ENCODE data around the gene CDIPT. TPM values are rescaled to one million over a fixed set of nuclear protein-coding genes. Genes with fewer than 3 reads are reported as not detected.
A peak's percentile ranks its signal among the peaks of the same experiment; 100 is the strongest.

CDIPT gene
- total and polyA plus RNA-seq, 2 of the 13 experiments (the other 11 are each of a cell fraction or from before 2014, with no cell fraction given): 54.9 to 97.5 TPM

DNA sequence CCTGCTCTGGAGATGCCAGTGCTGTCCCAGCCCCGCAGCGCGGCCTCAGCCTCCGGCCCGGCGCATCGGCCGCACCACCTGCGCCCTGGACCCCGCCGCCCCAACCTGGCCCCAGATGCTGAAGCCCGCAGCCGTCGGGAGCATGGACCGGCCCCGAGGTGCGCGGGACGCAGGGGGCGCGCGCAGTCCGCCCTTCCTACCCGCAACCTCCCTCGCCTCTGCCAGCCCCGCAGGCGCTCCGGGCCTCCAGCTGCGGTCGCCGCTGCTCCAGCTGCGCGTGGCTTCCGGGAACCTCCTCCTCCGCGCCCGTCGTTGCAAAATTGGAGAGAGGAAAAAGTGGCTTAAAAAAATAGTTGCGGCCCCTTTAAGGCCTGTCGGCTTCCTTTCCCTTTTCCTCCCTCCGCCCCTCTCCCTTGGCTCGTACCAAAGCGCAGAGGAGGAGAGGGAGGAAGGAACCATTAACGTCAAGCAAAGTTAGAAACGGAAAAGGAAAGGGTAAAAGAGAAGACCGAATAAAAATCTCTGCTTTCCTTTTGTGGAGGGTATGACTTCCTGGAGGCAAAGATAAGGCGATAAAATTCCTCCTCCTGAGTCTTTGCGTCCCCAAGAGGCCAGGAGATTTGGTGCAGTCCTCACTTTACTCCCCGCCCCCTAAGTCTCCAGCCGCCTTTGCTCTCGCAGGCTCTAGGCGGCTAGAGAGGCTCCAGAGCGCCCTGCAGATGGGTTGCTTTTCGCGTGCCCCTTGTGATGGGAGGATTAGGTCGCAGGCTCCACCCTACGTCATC, at the start of gene CDIPT (continued):
- TF ChIP-seq, protein P1, sequence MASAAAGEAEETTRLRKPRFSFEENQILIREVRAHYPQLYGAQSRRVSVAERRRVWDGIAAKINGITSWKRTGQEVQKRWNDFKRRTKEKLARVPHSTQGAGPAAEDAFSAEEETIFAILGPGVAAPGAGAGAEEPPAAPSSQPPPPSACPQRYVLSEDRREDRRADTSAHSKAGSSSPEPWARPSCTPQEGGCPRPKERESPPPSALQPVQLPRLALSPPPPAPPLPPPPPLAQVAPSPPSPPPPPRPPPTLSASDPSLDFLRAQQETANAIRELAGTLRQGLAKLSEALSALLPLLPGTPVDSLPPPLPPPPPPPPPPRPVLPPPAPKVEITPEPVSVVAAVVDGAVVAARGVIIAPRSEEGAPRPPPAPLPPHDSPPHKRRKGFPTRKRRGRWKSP (CRISPR knock-in tag; IDR thresholded peaks at IDR 0.05): no peak; the same call in none of the 2 replicates
- TF ChIP-seq MTA1 (CRISPR knock-in tag; IDR thresholded peaks at IDR 0.05; ENCODE audit: borderline replicate concordance): no peak
- TF ChIP-seq, protein P2, sequence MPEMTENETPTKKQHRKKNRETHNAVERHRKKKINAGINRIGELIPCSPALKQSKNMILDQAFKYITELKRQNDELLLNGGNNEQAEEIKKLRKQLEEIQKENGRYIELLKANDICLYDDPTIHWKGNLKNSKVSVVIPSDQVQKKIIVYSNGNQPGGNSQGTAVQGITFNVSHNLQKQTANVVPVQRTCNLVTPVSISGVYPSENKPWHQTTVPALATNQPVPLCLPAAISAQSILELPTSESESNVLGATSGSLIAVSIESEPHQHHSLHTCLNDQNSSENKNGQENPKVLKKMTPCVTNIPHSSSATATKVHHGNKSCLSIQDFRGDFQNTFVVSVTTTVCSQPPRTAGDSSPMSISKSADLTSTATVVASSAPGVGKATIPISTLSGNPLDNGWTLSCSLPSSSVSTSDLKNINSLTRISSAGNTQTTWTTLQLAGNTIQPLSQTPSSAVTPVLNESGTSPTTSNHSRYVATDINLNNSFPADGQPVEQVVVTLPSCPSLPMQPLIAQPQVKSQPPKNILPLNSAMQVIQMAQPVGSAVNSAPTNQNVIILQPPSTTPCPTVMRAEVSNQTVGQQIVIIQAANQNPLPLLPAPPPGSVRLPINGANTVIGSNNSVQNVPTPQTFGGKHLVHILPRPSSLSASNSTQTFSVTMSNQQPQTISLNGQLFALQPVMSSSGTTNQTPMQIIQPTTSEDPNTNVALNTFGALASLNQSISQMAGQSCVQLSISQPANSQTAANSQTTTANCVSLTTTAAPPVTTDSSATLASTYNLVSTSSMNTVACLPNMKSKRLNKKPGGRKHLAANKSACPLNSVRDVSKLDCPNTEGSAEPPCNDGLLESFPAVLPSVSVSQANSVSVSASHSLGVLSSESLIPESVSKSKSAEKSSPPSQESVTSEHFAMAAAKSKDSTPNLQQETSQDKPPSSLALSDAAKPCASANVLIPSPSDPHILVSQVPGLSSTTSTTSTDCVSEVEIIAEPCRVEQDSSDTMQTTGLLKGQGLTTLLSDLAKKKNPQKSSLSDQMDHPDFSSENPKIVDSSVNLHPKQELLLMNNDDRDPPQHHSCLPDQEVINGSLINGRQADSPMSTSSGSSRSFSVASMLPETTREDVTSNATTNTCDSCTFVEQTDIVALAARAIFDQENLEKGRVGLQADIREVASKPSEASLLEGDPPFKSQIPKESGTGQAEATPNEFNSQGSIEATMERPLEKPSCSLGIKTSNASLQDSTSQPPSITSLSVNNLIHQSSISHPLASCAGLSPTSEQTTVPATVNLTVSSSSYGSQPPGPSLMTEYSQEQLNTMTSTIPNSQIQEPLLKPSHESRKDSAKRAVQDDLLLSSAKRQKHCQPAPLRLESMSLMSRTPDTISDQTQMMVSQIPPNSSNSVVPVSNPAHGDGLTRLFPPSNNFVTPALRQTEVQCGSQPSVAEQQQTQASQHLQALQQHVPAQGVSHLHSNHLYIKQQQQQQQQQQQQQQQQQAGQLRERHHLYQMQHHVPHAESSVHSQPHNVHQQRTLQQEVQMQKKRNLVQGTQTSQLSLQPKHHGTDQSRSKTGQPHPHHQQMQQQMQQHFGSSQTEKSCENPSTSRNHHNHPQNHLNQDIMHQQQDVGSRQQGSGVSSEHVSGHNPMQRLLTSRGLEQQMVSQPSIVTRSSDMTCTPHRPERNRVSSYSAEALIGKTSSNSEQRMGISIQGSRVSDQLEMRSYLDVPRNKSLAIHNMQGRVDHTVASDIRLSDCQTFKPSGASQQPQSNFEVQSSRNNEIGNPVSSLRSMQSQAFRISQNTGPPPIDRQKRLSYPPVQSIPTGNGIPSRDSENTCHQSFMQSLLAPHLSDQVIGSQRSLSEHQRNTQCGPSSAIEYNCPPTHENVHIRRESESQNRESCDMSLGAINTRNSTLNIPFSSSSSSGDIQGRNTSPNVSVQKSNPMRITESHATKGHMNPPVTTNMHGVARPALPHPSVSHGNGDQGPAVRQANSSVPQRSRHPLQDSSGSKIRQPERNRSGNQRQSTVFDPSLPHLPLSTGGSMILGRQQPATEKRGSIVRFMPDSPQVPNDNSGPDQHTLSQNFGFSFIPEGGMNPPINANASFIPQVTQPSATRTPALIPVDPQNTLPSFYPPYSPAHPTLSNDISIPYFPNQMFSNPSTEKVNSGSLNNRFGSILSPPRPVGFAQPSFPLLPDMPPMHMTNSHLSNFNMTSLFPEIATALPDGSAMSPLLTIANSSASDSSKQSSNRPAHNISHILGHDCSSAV (CRISPR knock-in tag; IDR thresholded peaks at IDR 0.05; ENCODE audit: borderline replicate concordance): no peak
- TF ChIP-seq, protein P3, sequence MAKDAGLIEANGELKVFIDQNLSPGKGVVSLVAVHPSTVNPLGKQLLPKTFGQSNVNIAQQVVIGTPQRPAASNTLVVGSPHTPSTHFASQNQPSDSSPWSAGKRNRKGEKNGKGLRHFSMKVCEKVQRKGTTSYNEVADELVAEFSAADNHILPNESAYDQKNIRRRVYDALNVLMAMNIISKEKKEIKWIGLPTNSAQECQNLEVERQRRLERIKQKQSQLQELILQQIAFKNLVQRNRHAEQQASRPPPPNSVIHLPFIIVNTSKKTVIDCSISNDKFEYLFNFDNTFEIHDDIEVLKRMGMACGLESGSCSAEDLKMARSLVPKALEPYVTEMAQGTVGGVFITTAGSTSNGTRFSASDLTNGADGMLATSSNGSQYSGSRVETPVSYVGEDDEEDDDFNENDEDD (CRISPR knock-in tag; IDR thresholded peaks at IDR 0.05; ENCODE audit: borderline replicate concordance): peak; percentile 83; the same call in 1 of the 2 replicates
- peak; percentile 71; the same call in 1 of the 2 replicates for TF ChIP-seq HMG20B (CRISPR knock-in tag; conservative IDR thresholded peaks at IDR 0.05)
- peak; percentile 69 for TF ChIP-seq NCOA2 (CRISPR knock-in tag; IDR thresholded peaks at IDR 0.05)
- TF ChIP-seq SATB2 (CRISPR knock-in tag; IDR thresholded peaks at IDR 0.05): no peak; the same call in 1 of the 2 replicates
- TF ChIP-seq BORCS8-MEF2B (CRISPR knock-in tag; IDR thresholded peaks at IDR 0.05): peak; percentile 73
- TF ChIP-seq, protein P4, sequence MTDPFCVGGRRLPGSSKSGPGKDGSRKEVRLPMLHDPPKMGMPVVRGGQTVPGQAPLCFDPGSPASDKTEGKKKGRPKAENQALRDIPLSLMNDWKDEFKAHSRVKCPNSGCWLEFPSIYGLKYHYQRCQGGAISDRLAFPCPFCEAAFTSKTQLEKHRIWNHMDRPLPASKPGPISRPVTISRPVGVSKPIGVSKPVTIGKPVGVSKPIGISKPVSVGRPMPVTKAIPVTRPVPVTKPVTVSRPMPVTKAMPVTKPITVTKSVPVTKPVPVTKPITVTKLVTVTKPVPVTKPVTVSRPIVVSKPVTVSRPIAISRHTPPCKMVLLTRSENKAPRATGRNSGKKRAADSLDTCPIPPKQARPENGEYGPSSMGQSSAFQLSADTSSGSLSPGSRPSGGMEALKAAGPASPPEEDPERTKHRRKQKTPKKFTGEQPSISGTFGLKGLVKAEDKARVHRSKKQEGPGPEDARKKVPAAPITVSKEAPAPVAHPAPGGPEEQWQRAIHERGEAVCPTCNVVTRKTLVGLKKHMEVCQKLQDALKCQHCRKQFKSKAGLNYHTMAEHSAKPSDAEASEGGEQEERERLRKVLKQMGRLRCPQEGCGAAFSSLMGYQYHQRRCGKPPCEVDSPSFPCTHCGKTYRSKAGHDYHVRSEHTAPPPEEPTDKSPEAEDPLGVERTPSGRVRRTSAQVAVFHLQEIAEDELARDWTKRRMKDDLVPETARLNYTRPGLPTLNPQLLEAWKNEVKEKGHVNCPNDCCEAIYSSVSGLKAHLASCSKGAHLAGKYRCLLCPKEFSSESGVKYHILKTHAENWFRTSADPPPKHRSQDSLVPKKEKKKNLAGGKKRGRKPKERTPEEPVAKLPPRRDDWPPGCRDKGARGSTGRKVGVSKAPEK (CRISPR knock-in tag; IDR thresholded peaks at IDR 0.05; ENCODE audit: borderline replicate concordance): peak; percentile 70; the same call in 1 of the 2 replicates
- TF ChIP-seq, protein P5, sequence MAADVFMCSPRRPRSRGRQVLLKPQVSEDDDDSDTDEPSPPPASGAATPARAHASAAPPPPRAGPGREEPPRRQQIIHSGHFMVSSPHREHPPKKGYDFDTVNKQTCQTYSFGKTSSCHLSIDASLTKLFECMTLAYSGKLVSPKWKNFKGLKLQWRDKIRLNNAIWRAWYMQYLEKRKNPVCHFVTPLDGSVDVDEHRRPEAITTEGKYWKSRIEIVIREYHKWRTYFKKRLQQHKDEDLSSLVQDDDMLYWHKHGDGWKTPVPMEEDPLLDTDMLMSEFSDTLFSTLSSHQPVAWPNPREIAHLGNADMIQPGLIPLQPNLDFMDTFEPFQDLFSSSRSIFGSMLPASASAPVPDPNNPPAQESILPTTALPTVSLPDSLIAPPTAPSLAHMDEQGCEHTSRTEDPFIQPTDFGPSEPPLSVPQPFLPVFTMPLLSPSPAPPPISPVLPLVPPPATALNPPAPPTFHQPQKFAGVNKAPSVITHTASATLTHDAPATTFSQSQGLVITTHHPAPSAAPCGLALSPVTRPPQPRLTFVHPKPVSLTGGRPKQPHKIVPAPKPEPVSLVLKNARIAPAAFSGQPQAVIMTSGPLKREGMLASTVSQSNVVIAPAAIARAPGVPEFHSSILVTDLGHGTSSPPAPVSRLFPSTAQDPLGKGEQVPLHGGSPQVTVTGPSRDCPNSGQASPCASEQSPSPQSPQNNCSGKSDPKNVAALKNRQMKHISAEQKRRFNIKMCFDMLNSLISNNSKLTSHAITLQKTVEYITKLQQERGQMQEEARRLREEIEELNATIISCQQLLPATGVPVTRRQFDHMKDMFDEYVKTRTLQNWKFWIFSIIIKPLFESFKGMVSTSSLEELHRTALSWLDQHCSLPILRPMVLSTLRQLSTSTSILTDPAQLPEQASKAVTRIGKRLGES (CRISPR knock-in tag; IDR thresholded peaks at IDR 0.05; ENCODE audit: borderline replicate concordance): no peak
- TF ChIP-seq ZNF383 (CRISPR knock-in tag; IDR thresholded peaks at IDR 0.05; ENCODE audit: borderline replicate concordance): no peak
